GM19438 (cell line): ENCODE data around the gene CRAMP1.
"Not testable (repeated sequence)": the region's sequence is repeated elsewhere in the genome, so short reads cannot be mapped to it uniquely, and the experiment has no call there.

ENCODE experiments used
- ATAC-seq: cut with Tn5 transposase; IDR thresholded peaks from one replicate; pipeline ENCODE4 v1.9.1; 2021; ENCODE audit warnings: low read depth; ENCODE audit not compliant: unreplicated experiment

Gene CRAMP1

GRCh38 chr16:1612320-1613111 lies at the start of gene CRAMP1:
Gene CRAMP1 (plus strand): TSS chr16:1612360. CDS start chr16:1614640, 2,280 bp downstream.
- ATAC-seq: peak; percentile 8

GRCh38 chr16:1563786-1564185 lies 48.4 kb upstream of the CRAMP1 start:
- no peak for ATAC-seq

GRCh38 chr16:1564325-1564724 lies 47.8 kb upstream of the CRAMP1 start:
- no peak for ATAC-seq

- no peak for ATAC-seq
Measured at GRCh38 chr16:1565083-1565805, 46.9 kb upstream of the CRAMP1 start.

- no peak for ATAC-seq
Measured at GRCh38 chr16:1567988-1568387, 44.2 kb upstream of the CRAMP1 start.

- no peak for ATAC-seq
Measured at GRCh38 chr16:1571012-1571671, 41.0 kb upstream of the CRAMP1 start.

- no peak for ATAC-seq
Measured at GRCh38 chr16:1572673-1573072, 39.5 kb upstream of the CRAMP1 start.

GRCh38 chr16:1573301-1573700 lies 38.9 kb upstream of the CRAMP1 start:
- ATAC-seq: no peak

- ATAC-seq: no peak
Measured at GRCh38 chr16:1575578-1575977, 36.6 kb upstream of the CRAMP1 start.

GRCh38 chr16:1579214-1579613 lies 32.9 kb upstream of the CRAMP1 start:
- ATAC-seq: no peak

GRCh38 chr16:1580256-1580655 lies 31.9 kb upstream of the CRAMP1 start:
- no peak for ATAC-seq

GRCh38 chr16:1580956-1581355 lies 31.2 kb upstream of the CRAMP1 start:
- no peak for ATAC-seq

- no peak for ATAC-seq
Measured at GRCh38 chr16:1581804-1582203, 30.4 kb upstream of the CRAMP1 start.

- ATAC-seq: no peak
Measured at GRCh38 chr16:1583180-1583579, 29.0 kb upstream of the CRAMP1 start.

GRCh38 chr16:1584926-1585484 lies 27.2 kb upstream of the CRAMP1 start:
- no peak for ATAC-seq

- no peak for ATAC-seq
Measured at GRCh38 chr16:1590366-1590765, 21.8 kb upstream of the CRAMP1 start.

GRCh38 chr16:1590930-1591705 lies 21.0 kb upstream of the CRAMP1 start:
- no peak for ATAC-seq

- no peak for ATAC-seq
Measured at GRCh38 chr16:1592446-1592845, 19.7 kb upstream of the CRAMP1 start.

GRCh38 chr16:1595511-1595910 lies 16.6 kb upstream of the CRAMP1 start:
- not testable (repeated sequence) for ATAC-seq

- no peak for ATAC-seq
Measured at GRCh38 chr16:1596516-1596915, 15.6 kb upstream of the CRAMP1 start.
